Adipocyte (in vitro differentiated cells): ENCODE data around the gene FSIP2.
A peak's percentile ranks its signal among the peaks of the same experiment; 100 is the strongest.

Source experiments
- DNase-seq: peaks from one replicate; pipeline ENCODE4 v3.0.0-alpha.2; 2015; ENCODE audit warnings: low read depth
- H3K27me3 ChIP-seq: replicated peaks from 2 replicates; pipeline ENCODE4 v1.7.0; 2013; ENCODE audit warnings: mild to moderate bottlenecking, low read length, moderate library complexity; ENCODE audit not compliant: control insufficient read depth, insufficient read depth
- H3K36me3 ChIP-seq: 2 replicates; pipeline ENCODE4 v1.7.0; 2013; ENCODE audit warnings: low read length, mild to moderate bottlenecking, moderate library complexity; ENCODE audit not compliant: control insufficient read depth, insufficient read depth, severe bottlenecking
- H3K4me1 ChIP-seq: 2 replicates; pipeline ENCODE4 v1.7.0; 2013; ENCODE audit warnings: mild to moderate bottlenecking, low read length, moderate library complexity; ENCODE audit not compliant: control insufficient read depth, insufficient read depth
- H3K4me3 ChIP-seq: 2 replicates; pipeline ENCODE4 v1.7.0; 2013; ENCODE audit warnings: mild to moderate bottlenecking, low read length, moderate library complexity
- H3K9ac ChIP-seq: 2 replicates; pipeline ENCODE4 v1.7.0; 2013; ENCODE audit warnings: mild to moderate bottlenecking, low read length, moderate library complexity
- H3K9me3 ChIP-seq: 2 replicates; pipeline ENCODE4 v1.7.0; 2013; ENCODE audit warnings: mild to moderate bottlenecking, low read length, moderate library complexity; ENCODE audit not compliant: control insufficient read depth

Gene FSIP2

GRCh38 chr2:185782223-185782769, 43.7 kb downstream of the FSIP2 start:
- H3K4me3 ChIP-seq: no peak overlapping the region
- peak; percentile 62 for DNase-seq

GRCh38 chr2:185785156-185785555, 46.6 kb downstream of the FSIP2 start:
- H3K9me3 ChIP-seq: no peaks in the 10 kb centered on the region
- no peaks in the 10 kb centered on the region for H3K27me3 ChIP-seq
- no peak overlapping the region for H3K9ac ChIP-seq
- H3K36me3 ChIP-seq: no peaks in the 10 kb centered on the region
- no peak overlapping the region for H3K4me3 ChIP-seq
- DNase-seq: no peak
- peaks cover 10% of the 10 kb centered on the region for H3K4me1 ChIP-seq

More at GRCh38 chr2:185782223-185782769, 43.7 kb downstream of the FSIP2 start:
- H3K9me3 ChIP-seq: no peaks in the 10 kb centered on the region
- H3K27me3 ChIP-seq: no peaks in the 10 kb centered on the region
- peaks cover 9% of the 10 kb centered on the region for H3K4me1 ChIP-seq
- H3K9ac ChIP-seq: no peak overlapping the region
- no peaks in the 10 kb centered on the region for H3K36me3 ChIP-seq

- DNase-seq: peak; percentile 30
- Histone ChIP-seq H3K4me1 (peaks cover 10% of the 10 kb centered on the region), H3K9ac (no peak overlapping the region), H3K9me3 (no peaks in the 10 kb centered on the region), H3K36me3 (no peaks in the 10 kb centered on the region), H3K27me3 (no peaks in the 10 kb centered on the region), H3K4me3 (no peak overlapping the region)
Observed at GRCh38 chr2:185785851-185786473, 47.4 kb downstream of the FSIP2 start.

- Histone ChIP-seq H3K9ac (no peak overlapping the region), H3K27me3 (no peaks in the 10 kb centered on the region), H3K9me3 (no peaks in the 10 kb centered on the region), H3K4me3 (no peak overlapping the region), H3K4me1 (peaks cover 10% of the 10 kb centered on the region), H3K36me3 (no peaks in the 10 kb centered on the region)
- peak; percentile 62 for DNase-seq
Observed at GRCh38 chr2:185787227-185788145, 48.9 kb downstream of the FSIP2 start.

GRCh38 chr2:185790361-185790760, 51.8 kb downstream of the FSIP2 start:
- Histone ChIP-seq H3K36me3 (no peaks in the 10 kb centered on the region), H3K9me3 (no peaks in the 10 kb centered on the region), H3K27me3 (no peaks in the 10 kb centered on the region), H3K4me1 (peaks cover 10% of the 10 kb centered on the region), H3K9ac (no peak overlapping the region), H3K4me3 (no peak overlapping the region)
- DNase-seq: no peak

GRCh38 chr2:185793532-185794345, 55.1 kb downstream of the FSIP2 start:
- Histone ChIP-seq H3K4me1 (no peaks in the 10 kb centered on the region), H3K4me3 (no peak overlapping the region), H3K27me3 (no peaks in the 10 kb centered on the region), H3K36me3 (no peaks in the 10 kb centered on the region), H3K9me3 (no peaks in the 10 kb centered on the region), H3K9ac (no peak overlapping the region)
- DNase-seq: no peak

- Histone ChIP-seq H3K4me1 (no peaks in the 10 kb centered on the region), H3K4me3 (no peak overlapping the region)
Observed at GRCh38 chr2:185796758-185797157, 58.2 kb downstream of the FSIP2 start.

GRCh38 chr2:185802926-185803325, 64.3 kb downstream of the FSIP2 start:
- no peak overlapping the region for H3K9ac ChIP-seq

More at GRCh38 chr2:185796758-185797157, 58.2 kb downstream of the FSIP2 start:
- Histone ChIP-seq H3K36me3 (no peaks in the 10 kb centered on the region), H3K27me3 (no peaks in the 10 kb centered on the region), H3K9ac (no peak overlapping the region), H3K9me3 (no peaks in the 10 kb centered on the region)
- no peak for DNase-seq

GRCh38 chr2:185806783-185807182, 68.2 kb downstream of the FSIP2 start:
- Histone ChIP-seq H3K36me3 (no peaks in the 10 kb centered on the region), H3K9me3 (no peaks in the 10 kb centered on the region), H3K4me3 (no peak overlapping the region), H3K27me3 (no peaks in the 10 kb centered on the region), H3K9ac (no peak overlapping the region), H3K4me1 (no peaks in the 10 kb centered on the region)
- DNase-seq: no peak

More at GRCh38 chr2:185802926-185803325, 64.3 kb downstream of the FSIP2 start:
- Histone ChIP-seq H3K36me3 (no peaks in the 10 kb centered on the region), H3K4me3 (no peak overlapping the region), H3K27me3 (no peaks in the 10 kb centered on the region), H3K9me3 (no peaks in the 10 kb centered on the region), H3K4me1 (no peaks in the 10 kb centered on the region)
- peak; percentile 32 for DNase-seq

GRCh38 chr2:185807351-185807750, 68.7 kb downstream of the FSIP2 start:
- no peak overlapping the region for H3K9ac ChIP-seq
- no peaks in the 10 kb centered on the region for H3K9me3 ChIP-seq
- no peaks in the 10 kb centered on the region for H3K4me1 ChIP-seq
- DNase-seq: peak; percentile 85
- H3K4me3 ChIP-seq: no peak overlapping the region
- no peaks in the 10 kb centered on the region for H3K27me3 ChIP-seq
- no peaks in the 10 kb centered on the region for H3K36me3 ChIP-seq
